Neural progenitor cell (in vitro differentiated cells): ENCODE measurements around the gene CCSER2. TPM values are rescaled to one million over a fixed set of nuclear protein-coding genes. Genes with fewer than 3 reads are reported as not detected.

ENCODE experiments used
- DNase-seq: peaks from one replicate; pipeline ENCODE4 v3.0.0-alpha.2; 2016; ENCODE audit warnings: low spot score
- H2AFZ ChIP-seq: fragments of 200-600 bp; sonication (generic); replicated peaks from 2 replicates; pipeline ENCODE4 v1.6.1; 2016; ENCODE audit warnings: antibody characterized with exemption
- H3F3A ChIP-seq: fragments of 200-600 bp; sonication (generic); 2 replicates; pipeline ENCODE4 v1.6.1; 2016; ENCODE audit warnings: antibody characterized with exemption, low read depth
- H3K27ac ChIP-seq: fragments of 200-600 bp; sonication (generic); 2 replicates; pipeline ENCODE4 v1.5.1; 2016; ENCODE audit warnings: mild to moderate bottlenecking
- H3K27me3 ChIP-seq: fragments of 200-600 bp; sonication (generic); 2 replicates; pipeline ENCODE4 v1.6.1; 2016; ENCODE audit warnings: mild to moderate bottlenecking, moderate library complexity
- H3K36me3 ChIP-seq: fragments of 200-600 bp; sonication (generic); 2 replicates; pipeline ENCODE4 v1.5.1; 2016
- H3K4me1 ChIP-seq: fragments of 200-600 bp; sonication (generic); 2 replicates; pipeline ENCODE4 v1.6.1; 2016; ENCODE audit warnings: mixed run types
- H3K4me2 ChIP-seq: fragments of 200-600 bp; sonication (generic); 2 replicates; pipeline ENCODE4 v1.6.1; 2016
- H3K4me3 ChIP-seq: fragments of 200-600 bp; sonication (generic); 2 replicates; pipeline ENCODE4 v1.5.1; 2016
- H3K79me2 ChIP-seq: fragments of 200-600 bp; sonication (generic); 2 replicates; pipeline ENCODE4 v1.6.1; 2016; ENCODE audit warnings: low read depth
- H3K9ac ChIP-seq: fragments of 200-600 bp; sonication (generic); 2 replicates; pipeline ENCODE4 v1.6.1; 2016
- H3K9me3 ChIP-seq: fragments of 200-600 bp; sonication (generic); 2 replicates; pipeline ENCODE4 v1.5.1; 2016; ENCODE audit warnings: low read depth
- H4K20me1 ChIP-seq: fragments of 200-600 bp; sonication (generic); 2 replicates; pipeline ENCODE4 v1.6.1; 2016; ENCODE audit warnings: low read depth
- H3K27ac Mint-ChIP-seq: 3 replicates; pipeline ENCODE4 v1.8.0; 2021; ENCODE audit warnings: mixed read lengths
- H3K27me3 Mint-ChIP-seq: 2 replicates; pipeline ENCODE4 v1.8.0; 2022; ENCODE audit warnings: low read depth, mild to moderate bottlenecking, inconsistent platforms, moderate library complexity, mixed read lengths; ENCODE audit not compliant: insufficient read depth
- H3K36me3 Mint-ChIP-seq: 3 replicates; pipeline ENCODE4 v1.8.0; 2021; ENCODE audit warnings: mixed read lengths
- H3K4me1 Mint-ChIP-seq: 3 replicates; pipeline ENCODE4 v1.8.0; 2021; ENCODE audit warnings: mixed read lengths
- H3K4me3 Mint-ChIP-seq: 3 replicates; pipeline ENCODE4 v1.8.0; 2021; ENCODE audit warnings: mild to moderate bottlenecking, moderate library complexity, mixed read lengths
- H3K9me3 Mint-ChIP-seq: 3 replicates; pipeline ENCODE4 v1.8.0; 2020; ENCODE audit warnings: mixed read lengths
- CTCF ChIP-seq: fragments of 200-600 bp; sonication (generic); IDR thresholded peaks from 2 replicates; pipeline ENCODE4 v1.5.1; 2017; ENCODE audit warnings: antibody characterized with exemption, mild to moderate bottlenecking
- EZH2 ChIP-seq: fragments of 200-600 bp; sonication (generic); IDR thresholded peaks from 2 replicates; pipeline ENCODE4 v1.6.1; 2017; ENCODE audit warnings: antibody characterized with exemption, mild to moderate bottlenecking, moderate library complexity
- EZH2phosphoT487 ChIP-seq: fragments of 200-600 bp; sonication (generic); IDR thresholded peaks from 2 replicates; pipeline ENCODE4 v1.6.1; 2017; ENCODE audit warnings: antibody characterized with exemption
- total RNA-seq: library from RNA; depleted of rRNA; stranded (reverse); fragments of >200 nt; gene quantifications from 2 replicates; pipeline ENCODE4 v1.2.3, GENCODE V29; 2015; ENCODE audit warnings: low replicate concordance

CCSER2 gene
- total RNA-seq, 1 donor from 2014 or later, result 39.3 TPM

- Histone ChIP-seq H3K9me3 (no peaks in the 10 kb centered on the region), H3F3A (no peaks in the 10 kb centered on the region), H3K4me2 (no peak overlapping the region), H3K4me1 (peaks cover 17% of the 10 kb centered on the region), H3K27me3 (no peaks in the 10 kb centered on the region), H3K36me3 (no peaks in the 10 kb centered on the region), H4K20me1 (peaks cover 27% of the 10 kb centered on the region), H3K9ac (no peak overlapping the region), H3K27ac (no peak overlapping the region), H2AFZ (no peak overlapping the region), H3K79me2 (peaks cover 80% of the 10 kb centered on the region), H3K4me3 (no peak overlapping the region)
- DNase-seq, result peak; percentile 68
- peaks cover 15% of the 10 kb centered on the region for H3K36me3 Mint-ChIP-seq
- peaks cover 16% of the 10 kb centered on the region for H3K9me3 Mint-ChIP-seq
- no peak overlapping the region for H3K4me3 Mint-ChIP-seq
- peaks cover 2% of the 10 kb centered on the region for H3K27me3 Mint-ChIP-seq
- no peak for TF ChIP-seq EZH2phosphoT487
- TF ChIP-seq EZH2, result no peak
- peak; percentile 75 for TF ChIP-seq CTCF
- H3K27ac Mint-ChIP-seq, result no peak overlapping the region
- peaks cover 7% of the 10 kb centered on the region for H3K4me1 Mint-ChIP-seq
These were observed 24.0 kb downstream of the CCSER2 start for GRCh38 chr10:84352251-84352842.

- no peaks in the 10 kb centered on the region for H3K27me3 ChIP-seq
- peaks cover 87% of the 10 kb centered on the region for H3K79me2 ChIP-seq
- H3K4me2 ChIP-seq, result no peak overlapping the region
- H3K36me3 ChIP-seq, result no peaks in the 10 kb centered on the region
- peaks cover 31% of the 10 kb centered on the region for H4K20me1 ChIP-seq
- Mint-ChIP-seq H3K27ac (no peak overlapping the region), H3K4me3 (no peak overlapping the region), H3K36me3 (peaks cover 14% of the 10 kb centered on the region), H3K27me3 (no peaks in the 10 kb centered on the region), H3K4me1 (peaks cover 7% of the 10 kb centered on the region), H3K9me3 (peaks cover 10% of the 10 kb centered on the region)
- H3K9me3 ChIP-seq, result no peaks in the 10 kb centered on the region
- no peak for TF ChIP-seq EZH2
- no peak for TF ChIP-seq CTCF
- no peak for TF ChIP-seq EZH2phosphoT487
- H3K27ac ChIP-seq, result no peak overlapping the region
- H3F3A ChIP-seq, result no peaks in the 10 kb centered on the region
- H3K4me3 ChIP-seq, result no peak overlapping the region
- H3K9ac ChIP-seq, result no peak overlapping the region
- no peak overlapping the region for H2AFZ ChIP-seq
- H3K4me1 ChIP-seq, result peaks cover 17% of the 10 kb centered on the region
- no peak for DNase-seq
These were observed 24.8 kb downstream of the CCSER2 start for GRCh38 chr10:84353052-84353803.

DNA sequence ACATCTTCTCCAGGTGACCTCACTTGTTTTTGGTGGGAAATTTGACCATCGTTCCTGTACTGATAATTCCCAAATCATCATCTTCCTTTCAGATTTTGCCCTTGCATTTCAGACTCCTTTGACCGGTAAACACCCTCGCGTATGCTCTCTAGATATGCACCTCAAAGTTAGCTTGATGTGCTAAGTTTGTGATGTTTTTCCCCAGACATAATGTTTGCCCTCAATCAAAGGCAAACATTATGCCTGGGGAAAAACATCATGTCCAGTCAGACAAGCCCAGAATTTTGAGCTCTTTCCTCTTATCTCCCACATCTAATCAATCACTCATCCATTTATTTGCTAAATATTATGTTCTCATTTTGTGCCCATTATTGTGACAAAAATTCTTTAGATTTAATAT is 26.2 kb downstream of the CCSER2 start:
- H3K79me2 ChIP-seq, result peaks cover 94% of the 10 kb centered on the region

More for the DNA sequence above, 26.2 kb downstream of the CCSER2 start:
- no peak overlapping the region for H3K9ac ChIP-seq
- H3K4me3 ChIP-seq, result no peak overlapping the region
- no peak for DNase-seq
- no peak for TF ChIP-seq EZH2
- TF ChIP-seq CTCF, result no peak
- TF ChIP-seq EZH2phosphoT487, result no peak
- no peak overlapping the region for H3K27ac Mint-ChIP-seq
- no peak overlapping the region for H2AFZ ChIP-seq
- no peak overlapping the region for H3K27ac ChIP-seq
- H3K9me3 Mint-ChIP-seq, result no peaks in the 10 kb centered on the region
- no peaks in the 10 kb centered on the region for H3F3A ChIP-seq
- peaks cover 14% of the 10 kb centered on the region for H3K4me1 Mint-ChIP-seq
- H3K4me3 Mint-ChIP-seq, result no peak overlapping the region
- H3K4me2 ChIP-seq, result no peak overlapping the region
- H4K20me1 ChIP-seq, result peaks cover 41% of the 10 kb centered on the region
- no peaks in the 10 kb centered on the region for H3K9me3 ChIP-seq
- H3K36me3 ChIP-seq, result no peaks in the 10 kb centered on the region
- no peaks in the 10 kb centered on the region for H3K27me3 Mint-ChIP-seq
- no peaks in the 10 kb centered on the region for H3K27me3 ChIP-seq
- H3K36me3 Mint-ChIP-seq, result peaks cover 4% of the 10 kb centered on the region
- peaks cover 17% of the 10 kb centered on the region for H3K4me1 ChIP-seq
